Prostate gland (tissue), 2 donors: ENCODE results near the gene ATF6.

Experiments
- CTCF ChIP-seq, 4 experiments: fragments of 200-600 bp in 2 of 4; fragments of 450-650 bp in 2 of 4; sonication (generic) in 2 of 4; IDR thresholded peaks; 1 replicate in 3 of 4; 2 replicates in 1 of 4; pipeline ENCODE4 v1.5.1; 2016 to 2019; ENCODE audit warnings: antibody characterized with exemption in 4 of 4, mild to moderate bottlenecking in 2 of 4, moderate library complexity in 2 of 4
- POLR2A ChIP-seq: fragments of 450-650 bp; IDR thresholded peaks from one replicate; pipeline ENCODE4 v1.6.1; 2016; ENCODE audit warnings: antibody characterized with exemption, mild to moderate bottlenecking
- POLR2AphosphoS5 ChIP-seq: sonication (generic); formaldehyde crosslinking; IDR thresholded peaks from one replicate; pipeline ENCODE4 v1.6.1; 2017; ENCODE audit warnings: antibody characterized with exemption

- TF ChIP-seq POLR2AphosphoS5 (no peak), CTCF (IDR thresholded peaks at IDR 0.05) (no peak), POLR2A (no peak)
Measured at GRCh38 chr1:161952607-161953172, 186.6 kb downstream of the ATF6 start.
